Fibroblast of gingiva (primary cell): ENCODE measurements around the gene ENPP6.
"Not testable (repeated sequence)": the region's sequence is repeated elsewhere in the genome, so short reads cannot be mapped to it uniquely, and the experiment has no call there.

ENCODE experiments used
- DNase-seq: peaks from one replicate; pipeline ENCODE4 v3.0.0-alpha.2; 2011; ENCODE audit warnings: low read depth

Gene ENPP6

GRCh38 chr4:184061582-184061981 is 156.1 kb downstream of the ENPP6 start:
- no peak for DNase-seq

GRCh38 chr4:184059099-184059498 is 158.6 kb downstream of the ENPP6 start:
- DNase-seq, result no peak

- no peak for DNase-seq
These were observed 159.6 kb downstream of the ENPP6 start for GRCh38 chr4:184058026-184058425.

- no peak for DNase-seq
These were observed 160.8 kb downstream of the ENPP6 start for GRCh38 chr4:184056877-184057276.

GRCh38 chr4:184053434-184053833 is 164.2 kb downstream of the ENPP6 start:
- no peak for DNase-seq

- DNase-seq, result no peak
These were observed 165.1 kb downstream of the ENPP6 start for GRCh38 chr4:184052616-184053015.

- not testable (repeated sequence) for DNase-seq
These were observed 166.4 kb downstream of the ENPP6 start for GRCh38 chr4:184051262-184051661.

- DNase-seq, result no peak
These were observed 171.5 kb downstream of the ENPP6 start for GRCh38 chr4:184046148-184046547.

- no peak for DNase-seq
These were observed 176.5 kb downstream of the ENPP6 start for GRCh38 chr4:184041156-184041555.

GRCh38 chr4:184039963-184040383 is 177.7 kb downstream of the ENPP6 start:
- DNase-seq, result no peak
